ENCODE data around the gene NCOA4. TPM values are rescaled to one million over a fixed set of nuclear protein-coding genes. Genes with fewer than 3 reads are reported as not detected.

The NCOA4 gene
- total RNA-seq, 4 donors from 2014 or later: 110 to 351 (median 184) TPM

DNA sequence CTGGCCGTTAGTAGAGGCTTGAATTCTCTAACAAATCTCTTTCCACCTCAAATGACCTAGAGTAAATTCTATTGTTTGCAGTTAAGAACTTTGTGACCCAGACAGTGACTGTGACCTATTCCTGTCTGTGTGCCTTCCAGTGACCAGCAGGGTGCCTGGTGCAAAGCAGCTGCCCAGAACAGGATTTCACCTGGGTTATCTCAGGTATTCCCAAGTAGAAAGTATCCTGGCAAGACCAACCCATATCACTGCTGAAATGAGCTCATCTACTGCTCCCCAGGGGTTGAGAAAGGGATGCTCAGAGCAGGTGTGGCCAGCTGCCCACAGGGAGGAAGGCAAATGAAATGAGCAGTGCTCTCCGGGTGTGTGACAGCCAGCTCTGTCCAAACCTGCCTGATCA, 17.7 kb upstream of the NCOA4 start:
- no peak for DNase-seq
- Histone ChIP-seq H3K27me3 (no peaks in the 10 kb centered on the region), H3K4me3 (no peak overlapping the region), H3K9me3 (no peaks in the 10 kb centered on the region), H3K27ac (no peak overlapping the region), H3K4me1 (no peaks in the 10 kb centered on the region), H3K36me3 (no peaks in the 10 kb centered on the region)
- TF ChIP-seq, protein P1, sequence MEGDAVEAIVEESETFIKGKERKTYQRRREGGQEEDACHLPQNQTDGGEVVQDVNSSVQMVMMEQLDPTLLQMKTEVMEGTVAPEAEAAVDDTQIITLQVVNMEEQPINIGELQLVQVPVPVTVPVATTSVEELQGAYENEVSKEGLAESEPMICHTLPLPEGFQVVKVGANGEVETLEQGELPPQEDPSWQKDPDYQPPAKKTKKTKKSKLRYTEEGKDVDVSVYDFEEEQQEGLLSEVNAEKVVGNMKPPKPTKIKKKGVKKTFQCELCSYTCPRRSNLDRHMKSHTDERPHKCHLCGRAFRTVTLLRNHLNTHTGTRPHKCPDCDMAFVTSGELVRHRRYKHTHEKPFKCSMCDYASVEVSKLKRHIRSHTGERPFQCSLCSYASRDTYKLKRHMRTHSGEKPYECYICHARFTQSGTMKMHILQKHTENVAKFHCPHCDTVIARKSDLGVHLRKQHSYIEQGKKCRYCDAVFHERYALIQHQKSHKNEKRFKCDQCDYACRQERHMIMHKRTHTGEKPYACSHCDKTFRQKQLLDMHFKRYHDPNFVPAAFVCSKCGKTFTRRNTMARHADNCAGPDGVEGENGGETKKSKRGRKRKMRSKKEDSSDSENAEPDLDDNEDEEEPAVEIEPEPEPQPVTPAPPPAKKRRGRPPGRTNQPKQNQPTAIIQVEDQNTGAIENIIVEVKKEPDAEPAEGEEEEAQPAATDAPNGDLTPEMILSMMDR (IDR thresholded peaks at IDR 0.05): no peak
- TF ChIP-seq POLR2A (IDR thresholded peaks at IDR 0.05): no peak

DNA sequence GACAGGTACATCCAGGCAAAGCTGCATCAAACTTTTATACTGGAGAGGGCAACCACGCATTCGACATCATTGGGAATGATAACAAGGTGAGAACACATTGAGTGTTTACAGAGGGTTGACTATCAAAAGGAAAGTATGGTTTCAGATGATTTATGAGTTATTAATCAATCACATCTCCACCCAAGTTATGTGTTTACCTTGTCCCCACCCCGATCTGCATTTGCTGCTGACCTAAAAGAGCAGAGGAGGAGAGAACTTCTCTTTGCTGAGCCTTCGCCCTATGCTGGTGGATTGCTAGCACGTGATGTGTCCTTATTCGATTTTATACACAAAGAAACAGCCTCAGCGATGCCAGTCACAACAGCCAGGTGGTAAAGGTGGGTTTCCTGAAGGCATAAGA, 15.8 kb upstream of the NCOA4 start, which contains the start of gene MSMB:
TSS of gene MSMB (minus strand) at position 9 of the 400 bp plus-strand sequence. CDS start 32 bp downstream, outside the sequence.
- no peaks in the 10 kb centered on the region for H3K4me1 ChIP-seq
- TF ChIP-seq, protein P1 (IDR thresholded peaks at IDR 0.05): no peak
- TF ChIP-seq POLR2A (IDR thresholded peaks at IDR 0.05): no peak
- no peak within 1 kb of the TSS for H3K27ac ChIP-seq
- H3K4me3 ChIP-seq: no peak within 1 kb of the TSS
- no peaks in the 10 kb centered on the region for H3K36me3 ChIP-seq
- H3K27me3 ChIP-seq: no peaks in the 10 kb centered on the region
- no peaks in the 10 kb centered on the region for H3K9me3 ChIP-seq
- DNase-seq: no peak

DNA sequence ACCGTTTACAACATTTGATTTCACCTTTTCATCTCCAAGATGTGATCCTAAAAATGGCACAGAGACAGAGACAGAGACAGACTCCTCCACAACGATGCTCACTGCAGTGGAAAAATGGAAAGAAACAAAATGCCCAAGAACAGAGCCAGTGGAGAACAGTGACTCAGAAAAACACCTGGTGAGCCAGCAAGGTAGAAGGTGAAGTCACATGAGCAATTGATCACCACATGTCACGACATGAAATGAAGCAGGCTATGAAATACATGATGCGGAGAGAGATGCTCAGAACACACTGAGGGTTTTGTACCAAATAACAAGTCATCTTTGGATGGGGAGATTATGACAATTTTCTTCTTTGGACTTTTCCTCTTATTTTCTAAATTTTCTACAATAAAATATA, 12.1 kb upstream of the NCOA4 start:
- H3K4me1 ChIP-seq: no peaks in the 10 kb centered on the region
- no peak overlapping the region for H3K4me3 ChIP-seq
- DNase-seq: no peak
- TF ChIP-seq, protein P1 (IDR thresholded peaks at IDR 0.05): no peak
- no peak for TF ChIP-seq POLR2A (IDR thresholded peaks at IDR 0.05)
- H3K27ac ChIP-seq: no peak overlapping the region
- no peaks in the 10 kb centered on the region for H3K27me3 ChIP-seq
- H3K9me3 ChIP-seq: no peaks in the 10 kb centered on the region
- H3K36me3 ChIP-seq: no peaks in the 10 kb centered on the region

DNA sequence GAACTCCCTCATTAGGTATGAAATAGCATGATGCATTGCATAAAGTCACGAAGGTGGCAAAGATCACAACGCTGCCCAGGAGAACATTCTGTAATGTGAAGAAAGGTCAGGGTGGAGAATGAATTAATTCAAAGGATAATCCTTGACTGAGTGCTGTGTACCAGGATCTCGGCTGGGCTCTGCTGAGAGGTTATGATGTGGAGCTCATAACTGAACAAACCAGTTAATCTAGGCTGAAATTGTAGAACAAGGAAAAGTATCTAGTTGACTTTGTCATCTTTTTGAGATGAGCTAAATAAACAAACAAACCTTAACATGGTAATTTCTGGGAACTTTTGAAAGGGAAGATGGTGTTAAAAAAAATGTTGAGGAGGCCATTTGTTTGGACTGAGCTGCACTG, 9.6 kb upstream of the NCOA4 start:
- Histone ChIP-seq H3K36me3 (no peaks in the 10 kb centered on the region), H3K4me1 (no peaks in the 10 kb centered on the region), H3K9me3 (no peaks in the 10 kb centered on the region), H3K27ac (no peak overlapping the region), H3K27me3 (no peaks in the 10 kb centered on the region), H3K4me3 (no peak overlapping the region)
- TF ChIP-seq, protein P1 (IDR thresholded peaks at IDR 0.05): no peak
- no peak for TF ChIP-seq POLR2A (IDR thresholded peaks at IDR 0.05)
- DNase-seq: no peak

DNA sequence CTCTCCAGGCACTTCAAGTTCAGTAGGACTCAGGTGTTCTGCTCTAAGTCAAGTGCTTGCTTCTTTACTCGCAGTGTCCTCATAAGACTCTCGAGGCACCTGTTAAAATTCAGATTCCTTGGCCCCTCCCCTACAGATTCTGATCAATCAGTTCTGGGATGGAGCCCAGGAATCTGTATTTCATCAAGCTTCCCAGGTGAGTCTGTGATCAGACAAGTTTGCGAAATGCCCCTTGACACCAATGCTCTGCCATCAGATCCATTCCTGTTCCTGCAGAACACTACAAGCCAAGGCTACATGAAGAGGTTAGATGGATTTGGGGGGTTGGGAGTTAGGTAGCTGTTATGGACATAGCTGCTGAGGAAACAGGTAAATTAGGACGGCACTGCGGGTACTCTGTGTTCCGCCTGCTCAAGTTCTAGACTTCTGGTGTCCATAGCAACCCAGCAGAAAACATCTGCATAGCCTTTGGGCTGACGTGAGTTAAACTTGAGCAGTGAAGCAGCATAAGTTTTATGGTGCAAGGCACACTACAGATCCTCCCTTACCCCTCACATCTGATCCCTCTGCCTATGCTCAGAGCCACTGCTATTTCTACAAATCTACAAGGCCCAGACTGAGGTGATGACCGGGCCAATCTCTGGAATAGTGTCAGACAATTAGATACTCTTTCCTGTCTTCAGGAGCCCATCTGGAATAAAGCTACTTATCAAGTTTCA, 6.8 kb upstream of the NCOA4 start:
- TF ChIP-seq, protein P1 (IDR thresholded peaks at IDR 0.05): no peak
- Histone ChIP-seq H3K9me3 (no peaks in the 10 kb centered on the region), H3K27me3 (no peaks in the 10 kb centered on the region), H3K4me3 (no peak overlapping the region), H3K4me1 (no peaks in the 10 kb centered on the region), H3K36me3 (no peaks in the 10 kb centered on the region), H3K27ac (no peak overlapping the region)
- no peak for DNase-seq
